ENCODE measurements around the gene HLA-A. TPM values are rescaled to one million over a fixed set of nuclear protein-coding genes. Genes with fewer than 3 reads are reported as not detected.

The HLA-A gene
- total and polyA plus RNA-seq, 9 of the 15 experiments (the other 6 are each of a cell fraction or from before 2014, with no cell fraction given), result 0.46 to 3.3 TPM; not detected in 7

GRCh38 chr6:29949934-29950333 lies 7.6 kb downstream of the HLA-A start:
- ChIA-PET CTCF (ENCODE audit: low intra/inter-chr PET ratio) (interaction anchor here (0.6 kb wide), 1 partner anchor 16 kb away, joined by 3 read pairs; no protein-coding TSS in a partner anchor), POLR2A (no interaction called here)
- intact Hi-C loops (cut with micrococcal nuclease), result no loop called here
- Histone ChIP-seq H3K9me3 (replicated peaks; ENCODE audit: control insufficient read depth, insufficient read depth, low read depth, low read length) (no peaks in the 10 kb centered on the region), H3K4me1 (replicated peaks in 1 of 2; ENCODE audit: control insufficient read depth in 2 of 2, insufficient read depth in 2 of 2, low read length in 2 of 2) (0 out of 5 replicates have a peak, but pooled peaks cover 0 to 2% of the 10 kb centered on the region in 2 experiments), H3K27ac (ENCODE audit: extremely low read depth, low read depth, low read length) (no peak overlapping the region), H3K4me3 (no peak overlapping the region), H3K4me2 (ENCODE audit: insufficient read depth, low read length) (no peak overlapping the region), H2AFZ (ENCODE audit: low read depth, low read length) (no peak overlapping the region), H3K9ac (ENCODE audit: insufficient read depth in 1 of 2, low read depth in 2 of 2, low read length in 2 of 2) (no peak overlapping the region), H3K9me1 (ENCODE audit: control insufficient read depth, insufficient read depth, low read length) (no peaks in the 10 kb centered on the region), H3K79me2 (ENCODE audit: control insufficient read depth, insufficient read depth, low read length) (no peaks in the 10 kb centered on the region), H3K27me3 (ENCODE audit: control insufficient read depth in 2 of 2, insufficient read depth in 2 of 2, low read length in 2 of 2) (0 out of 5 replicates have a peak, but pooled peaks cover 0 to 8% of the 10 kb centered on the region in 2 experiments), H3K36me3 (ENCODE audit: control insufficient read depth, insufficient read depth, low read length) (no peaks in the 10 kb centered on the region), H4K20me1 (replicated peaks; ENCODE audit: control insufficient read depth, insufficient read depth, low read length) (0 out of 2 replicates have a peak, but pooled peaks cover 3% of the 10 kb centered on the region)
- DNase-seq (ENCODE audit: extremely low read depth in 1 of 4, low spot score in 3 of 4) (no peak), ATAC-seq (no peak), FAIRE-seq (no peak)
- no peak for TF ChIP-seq HBP1 (CRISPR knock-in tag; IDR thresholded peaks at IDR 0.05)
- no peak for TF ChIP-seq E4F1 (CRISPR knock-in tag; IDR thresholded peaks at IDR 0.05; ENCODE audit: borderline replicate concordance)
- TF ChIP-seq DPF2 (IDR thresholded peaks at IDR 0.05), result no peak
- TF ChIP-seq TAF7 (tag; IDR thresholded peaks at IDR 0.05), result no peak
- TF ChIP-seq ZNF551 (CRISPR knock-in tag; IDR thresholded peaks at IDR 0.05), result no peak
- TF ChIP-seq USF1 (CRISPR knock-in tag; IDR thresholded peaks at IDR 0.05), result no peak
- TF ChIP-seq ZNF507 (tag; conservative IDR thresholded peaks at IDR 0.05), result no peak
- no peak for TF ChIP-seq STAT5B (CRISPR knock-in tag; IDR thresholded peaks at IDR 0.05)
- 16% methylated on average over 7 of the region's 7 CpGs for WGBS (ENCODE audit: insufficient coverage, low coverage, missing lambda C conversion rate)
- in situ Hi-C loops (cut with MboI), result no loop called here
- BruUV-seq (replicated peaks), result no TSS peak
